ENCODE data around the gene GIPC1.
A peak's percentile ranks its signal among the peaks of the same experiment; 100 is the strongest.
"Not testable (repeated sequence)": the region's sequence is repeated elsewhere in the genome, so short reads cannot be mapped to it uniquely, and the experiment has no call there.

GIPC1 gene

GRCh38 chr19:14472202-14472938 lies 23.6 kb downstream of the GIPC1 start:
- peak; percentile 77 to 85 for DNase-seq (ENCODE audit: low read depth in 1 of 2, low spot score in 1 of 2)

GRCh38 chr19:14471436-14472187 lies 24.3 kb downstream of the GIPC1 start:
- no peak for DNase-seq (ENCODE audit: low read depth in 1 of 2, low spot score in 1 of 2)

- no peak for DNase-seq (ENCODE audit: low read depth in 1 of 2, low spot score in 1 of 2)
Observed at GRCh38 chr19:14470031-14470876, 25.7 kb downstream of the GIPC1 start.

GRCh38 chr19:14467816-14468215 lies 28.1 kb downstream of the GIPC1 start:
- no peak for DNase-seq (ENCODE audit: low read depth in 1 of 2, low spot score in 1 of 2)

- DNase-seq (ENCODE audit: low read depth in 1 of 2, low spot score in 1 of 2), result no peak
Observed at GRCh38 chr19:14467391-14467790, 28.5 kb downstream of the GIPC1 start.

- DNase-seq (ENCODE audit: low read depth in 1 of 2, low spot score in 1 of 2), result no peak
Observed at GRCh38 chr19:14463747-14464146, 32.2 kb downstream of the GIPC1 start.

- DNase-seq (ENCODE audit: low read depth in 1 of 2, low spot score in 1 of 2), result not testable (repeated sequence)
Observed at GRCh38 chr19:14462401-14462800, 33.5 kb downstream of the GIPC1 start.

GRCh38 chr19:14460935-14461334 lies 35.0 kb downstream of the GIPC1 start:
- no peak for DNase-seq (ENCODE audit: low read depth in 1 of 2, low spot score in 1 of 2)

- no peak for DNase-seq (ENCODE audit: low read depth in 1 of 2, low spot score in 1 of 2)
Observed at GRCh38 chr19:14459703-14460102, 36.2 kb downstream of the GIPC1 start.

GRCh38 chr19:14452303-14452702 lies 43.6 kb downstream of the GIPC1 start:
- DNase-seq (ENCODE audit: low read depth in 1 of 2, low spot score in 1 of 2), result not testable (repeated sequence)

GRCh38 chr19:14450876-14451275 lies 45.1 kb downstream of the GIPC1 start:
- no peak for DNase-seq (ENCODE audit: low read depth in 1 of 2, low spot score in 1 of 2)

- DNase-seq (ENCODE audit: low read depth in 1 of 2, low spot score in 1 of 2), result peak; percentile 44 to 59
Observed at GRCh38 chr19:14450168-14450874, 45.6 kb downstream of the GIPC1 start.

GRCh38 chr19:14449321-14449720 lies 46.6 kb downstream of the GIPC1 start:
- DNase-seq (ENCODE audit: low read depth in 1 of 2, low spot score in 1 of 2), result no peak

GRCh38 chr19:14446336-14447036 lies 49.4 kb downstream of the GIPC1 start:
- DNase-seq (ENCODE audit: low read depth in 1 of 2, low spot score in 1 of 2), result no peak

- DNase-seq (ENCODE audit: low read depth in 1 of 2, low spot score in 1 of 2), result no peak
Observed at GRCh38 chr19:14443632-14444216, 52.2 kb downstream of the GIPC1 start.

- DNase-seq (ENCODE audit: low read depth in 1 of 2, low spot score in 1 of 2), result no peak
Observed at GRCh38 chr19:14442891-14443631, 52.9 kb downstream of the GIPC1 start.

- DNase-seq (ENCODE audit: low read depth in 1 of 2, low spot score in 1 of 2), result no peak
Observed at GRCh38 chr19:14441041-14441938, 54.6 kb downstream of the GIPC1 start.

GRCh38 chr19:14440049-14440448 lies 55.9 kb downstream of the GIPC1 start:
- peak; percentile 47 to 72 for DNase-seq (ENCODE audit: low read depth in 1 of 2, low spot score in 1 of 2)

Measured in activated CD4-positive, alpha-beta T cell treated with anti-CD3 and anti-CD28 coated beads, Interleukin-2, amount 50 U/mL, for 24 hours (primary cell).